Measurements from ENCODE around the gene PRAMEF9. TPM values are rescaled to one million over a fixed set of nuclear protein-coding genes. Genes with fewer than 3 reads are reported as not detected.

Gene PRAMEF9
- total RNA-seq = not detected in 2 replicates

GRCh38 chr1:13171548-13171947, at the start of gene PRAMEF9:
Gene PRAMEF9, plus strand, starts transcription at chr1:13171848. Its CDS starts 3,433 bp downstream, at chr1:13175281.

DNA sequence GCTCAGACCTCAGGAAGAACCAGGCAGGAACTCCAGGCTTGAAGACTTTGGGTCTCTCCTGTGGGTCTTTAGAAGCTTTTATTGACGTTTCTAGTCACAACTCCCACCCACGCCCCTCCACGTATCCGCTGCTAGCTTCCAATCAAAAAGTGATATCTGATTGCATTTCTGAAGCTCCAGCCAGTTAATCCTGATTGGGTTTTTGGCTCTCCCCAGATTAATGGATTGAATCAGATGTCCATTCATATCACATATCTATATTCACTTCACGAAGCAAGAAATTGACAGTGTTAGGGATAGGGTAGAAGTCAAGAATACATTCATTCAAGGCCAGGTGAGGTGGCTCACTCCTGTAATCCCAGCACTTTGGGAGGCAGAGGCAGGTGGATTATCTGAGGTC, 15.7 kb upstream of the PRAMEF9 start, which contains the start of gene PRAMEF26:
Gene PRAMEF26 (minus strand): TSS at position 101 of the 400 bp plus-strand sequence. CDS start 2,914 bp downstream, outside the sequence.

GRCh38 chr1:13165531-13165930, 6.1 kb upstream of the PRAMEF9 start, which contains the start of gene HNRNPCL4:
Gene HNRNPCL4, minus strand, starts transcription at chr1:13165631. Its CDS starts 164 bp downstream, at chr1:13165467.

GRCh38 chr1:13201309-13201708, 29.7 kb downstream of the PRAMEF9 start, which contains the start of gene PRAMEF13:
Gene PRAMEF13, minus strand, starts transcription at chr1:13201409. Its CDS starts 1,820 bp downstream, at chr1:13199589.

GRCh38 chr1:13225675-13226204, 54.1 kb downstream of the PRAMEF9 start, which contains the start of gene PRAMEF18:
Gene PRAMEF18, minus strand, starts transcription at chr1:13226154. Its CDS starts 48 bp downstream, at chr1:13226106.

Other genes starting within 250 kb of the PRAMEF9 start
- not detected in 2 replicates for gene PRAMEF6, start 224.3 kb upstream of the PRAMEF9 start, total RNA-seq
- gene PRAMEF27, start 115.3 kb upstream of the PRAMEF9 start, total RNA-seq = not detected in 2 replicates
- gene HNRNPCL3, start 111.1 kb upstream of the PRAMEF9 start, total RNA-seq = not detected in 2 replicates
- not detected in 2 replicates for gene PRAMEF25, start 101.1 kb upstream of the PRAMEF9 start, total RNA-seq
- not detected in 2 replicates for gene HNRNPCL2, start 55.0 kb upstream of the PRAMEF9 start, total RNA-seq
- not detected in 2 replicates for gene PRAMEF26, start 15.8 kb upstream of the PRAMEF9 start, total RNA-seq
- gene HNRNPCL4, start 6.2 kb upstream of the PRAMEF9 start, total RNA-seq = not detected in 2 replicates
- gene PRAMEF13, start 29.6 kb downstream of the PRAMEF9 start, total RNA-seq = not detected in 2 replicates
- gene PRAMEF18, start 54.3 kb downstream of the PRAMEF9 start, total RNA-seq = not detected in 2 replicates
- gene PRAMEF5, start 82.3 kb downstream of the PRAMEF9 start, total RNA-seq = not detected in 2 replicates
- not detected in 2 replicates for gene PRAMEF8, start 113.3 kb downstream of the PRAMEF9 start, total RNA-seq
- gene PRAMEF33, start 131.7 kb downstream of the PRAMEF9 start, total RNA-seq = not detected in 2 replicates
- gene PRAMEF15, start 143.7 kb downstream of the PRAMEF9 start, total RNA-seq = not detected in 2 replicates
- not detected in 2 replicates for gene PRAMEF14, start 175.3 kb downstream of the PRAMEF9 start, total RNA-seq
- not detected in 2 replicates for gene PRAMEF19, start 200.1 kb downstream of the PRAMEF9 start, total RNA-seq
- gene PRAMEF17, start 217.8 kb downstream of the PRAMEF9 start, total RNA-seq = not detected in 2 replicates
- gene PRAMEF20, start 238.6 kb downstream of the PRAMEF9 start, total RNA-seq = not detected in 2 replicates